Stimulated activated naive B cell treated with anti-CD40 and anti-IgM and Interleukin-4, amounts not matched to agents 10 μg/mL and 1 μg/mL and 100 μg/mL, for 72 hours (primary cell): ENCODE data around the gene TTC16.
A peak's percentile ranks its signal among the peaks of the same experiment; 100 is the strongest.
"Not testable (repeated sequence)": the region's sequence is repeated elsewhere in the genome, so short reads cannot be mapped to it uniquely, and the experiment has no call there.

Experiments used
- ATAC-seq, 2 donors: fragments of 150-1000 bp; cut with Tn5 transposase; replicated peaks; 2 replicates each; pipeline ENCODE4 v1.10.0; 2021; ENCODE audit warnings: moderate library complexity in 1 of 2
- DNase-seq: peaks from one replicate; pipeline ENCODE4 v3.0.0; 2021
- H3K27ac Mint-ChIP-seq: one replicate; pipeline ENCODE4 v1.8.0; 2022; ENCODE audit warnings: mild to moderate bottlenecking, mixed read lengths
- H3K27me3 Mint-ChIP-seq, 2 donors: one replicate each; pipeline ENCODE4 v1.8.0; 2022; ENCODE audit warnings: mixed read lengths in 2 of 2
- H3K36me3 Mint-ChIP-seq, 2 donors: one replicate each; pipeline ENCODE4 v1.8.0; 2022; ENCODE audit warnings: mixed read lengths in 2 of 2, mild to moderate bottlenecking in 1 of 2
- H3K4me1 Mint-ChIP-seq, 2 donors: one replicate each; pipeline ENCODE4 v1.8.0; 2022; ENCODE audit warnings: mixed read lengths in 2 of 2, mild to moderate bottlenecking in 1 of 2
- H3K4me3 Mint-ChIP-seq, 2 donors: one replicate each; pipeline ENCODE4 v1.8.0; 2022; ENCODE audit warnings: mild to moderate bottlenecking in 2 of 2, mixed read lengths in 2 of 2, moderate library complexity in 1 of 2
- H3K9me3 Mint-ChIP-seq, 2 donors: one replicate each; pipeline ENCODE4 v1.8.0; 2022; ENCODE audit warnings: mixed read lengths in 2 of 2, mild to moderate bottlenecking in 1 of 2

TTC16 gene

DNA sequence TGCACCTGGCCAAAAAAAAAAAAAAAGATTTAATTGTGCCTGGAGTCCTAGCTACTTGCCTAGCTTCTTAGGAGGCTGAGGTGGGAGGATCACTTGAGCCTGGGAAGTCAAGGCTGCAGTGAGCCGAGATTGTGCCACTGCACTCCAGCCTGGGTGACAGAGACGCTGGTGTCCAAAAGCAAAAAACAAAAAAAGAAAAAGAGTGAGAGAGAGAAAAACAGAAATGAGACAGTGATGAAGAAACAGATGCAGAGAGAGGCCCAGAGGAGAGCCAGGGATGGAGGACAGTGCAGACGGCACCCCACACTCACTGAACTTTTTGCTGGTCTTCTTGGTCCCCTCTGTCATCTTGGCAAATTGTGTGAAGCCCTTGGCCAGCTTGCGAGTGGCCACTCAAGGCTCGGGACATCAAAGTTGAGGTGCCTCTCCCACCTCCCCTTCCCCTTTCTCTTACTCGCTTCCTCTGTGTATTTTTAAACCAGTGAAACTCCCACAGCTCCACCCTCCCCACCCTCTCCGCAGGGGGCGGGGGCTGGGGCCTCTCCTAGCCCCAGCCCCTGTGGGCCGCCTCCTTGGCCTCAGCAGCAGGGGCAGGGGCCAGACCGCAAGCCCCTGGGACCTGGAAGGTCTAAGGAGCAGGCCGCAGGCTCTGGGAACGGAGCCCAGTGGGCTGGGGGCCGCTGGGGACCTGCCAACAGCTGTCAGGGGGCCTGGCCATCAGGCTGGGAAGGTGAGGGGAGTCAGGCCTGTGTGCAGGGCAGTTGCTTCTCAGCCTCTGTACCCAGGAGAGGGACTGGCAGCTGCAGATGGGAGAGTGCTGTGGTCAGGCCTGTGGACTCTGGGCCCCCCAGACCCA, 62.6 kb downstream of the TTC16 start, which contains the start of gene SH2D3C:
TSS of gene SH2D3C (minus strand) at position 387 of the 856 bp plus-strand sequence. CDS start at position 348, 39 bp downstream.
- peak; percentile 59 for DNase-seq
- Mint-ChIP-seq H3K4me1 (peaks cover 34 to 61% of the 10 kb centered on the region in 2 donors), H3K27ac (peak within 1 kb of the TSS; percentile 94), H3K27me3 (no peaks in the 10 kb centered on the region), H3K9me3 (no peaks in the 10 kb centered on the region), H3K36me3 (peaks cover 19 to 26% of the 10 kb centered on the region in 2 donors), H3K4me3 (peak within 1 kb of the TSS; percentile 96 to 100)
- ATAC-seq = peak; percentile 52 to 54

DNA sequence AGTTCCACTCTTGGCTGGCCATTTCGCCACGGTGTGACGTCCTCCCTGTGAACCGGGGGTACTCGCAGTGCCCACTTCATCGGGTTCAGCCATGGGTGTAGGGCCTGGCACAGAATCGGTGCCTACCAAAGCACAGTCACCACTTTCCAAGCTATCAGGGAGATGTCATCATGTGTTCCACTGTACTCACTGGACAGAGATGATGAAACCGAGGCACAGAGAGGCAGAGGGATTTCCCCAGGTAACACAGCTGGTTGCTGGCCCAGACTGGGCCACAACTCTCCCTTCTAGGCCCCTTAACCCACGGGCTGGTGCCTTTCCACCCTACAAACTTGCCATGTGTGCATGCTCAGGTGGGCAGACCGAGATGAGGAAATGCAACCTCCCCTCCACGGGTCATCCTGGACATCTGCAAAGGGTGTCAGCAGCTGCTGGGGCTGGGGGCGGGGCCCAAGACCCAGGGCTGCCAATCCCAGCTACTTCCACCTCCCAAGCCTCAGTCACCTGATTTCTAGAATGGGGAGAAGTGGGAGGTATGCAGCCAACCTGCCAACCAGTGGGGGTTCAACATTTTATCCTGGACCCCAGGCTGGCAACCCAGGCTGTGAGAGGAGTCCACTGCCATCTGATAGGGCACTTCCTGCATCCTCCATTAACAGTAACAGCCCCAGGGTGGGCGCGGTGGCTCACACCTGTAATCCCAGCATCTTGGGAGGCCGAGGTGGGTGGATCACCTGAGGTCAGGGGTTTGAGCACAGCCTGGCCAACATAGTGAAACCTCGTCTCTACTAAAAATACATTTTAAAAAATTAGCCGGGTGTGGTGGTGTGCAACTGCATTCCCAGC, 63.5 kb downstream of the TTC16 start:
- Mint-ChIP-seq H3K27me3 (no peaks in the 10 kb centered on the region), H3K4me1 (peaks cover 35 to 63% of the 10 kb centered on the region in 2 donors), H3K9me3 (no peaks in the 10 kb centered on the region), H3K4me3 (peak overlapping the region; percentile 96 to 100), H3K27ac (peak overlapping the region; percentile 92), H3K36me3 (peaks cover 15 to 18% of the 10 kb centered on the region in 2 donors)
- peak; percentile 81 to 82 for ATAC-seq
- peak; percentile 90 for DNase-seq

DNA sequence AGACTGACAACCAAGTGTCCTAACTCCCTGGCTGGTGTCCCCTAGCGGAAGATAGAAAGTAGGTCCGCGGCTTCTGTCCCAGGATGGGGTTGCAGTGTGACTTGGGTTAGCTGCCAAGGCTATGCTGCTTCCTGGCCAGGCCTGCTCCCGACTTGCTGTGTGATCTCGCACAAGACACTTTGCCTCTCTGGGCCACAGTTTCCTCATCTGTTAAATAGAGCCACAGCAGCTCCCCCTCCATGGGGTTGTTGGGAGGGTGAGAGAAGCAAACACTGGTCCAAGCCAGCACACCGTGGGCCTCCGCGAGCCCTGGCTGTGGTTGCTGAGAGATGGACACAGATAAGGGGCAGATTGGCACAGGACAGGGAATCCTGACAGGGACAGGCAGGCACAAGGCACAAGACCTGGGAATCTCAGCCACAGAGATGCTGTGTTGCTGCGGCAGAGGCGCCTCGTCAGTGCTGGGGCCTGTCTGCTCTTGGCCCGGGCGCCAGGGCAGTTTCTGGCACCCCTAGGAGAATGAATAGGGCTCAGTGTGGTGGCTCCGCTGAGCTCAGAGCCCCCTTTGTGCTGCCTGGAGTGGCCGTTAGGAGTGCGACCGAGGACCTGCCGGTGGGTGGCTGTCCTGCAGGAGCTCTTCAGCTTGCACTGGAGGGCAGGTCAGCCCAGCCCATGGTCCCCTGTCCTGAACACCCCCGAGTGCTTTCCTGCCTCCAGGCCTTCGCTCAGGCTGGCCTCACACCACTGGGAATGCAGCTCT, 64.4 kb downstream of the TTC16 start:
- no peak for DNase-seq
- peak overlapping the region; percentile 92 for H3K27ac Mint-ChIP-seq
- peaks cover 14 to 17% of the 10 kb centered on the region in 2 donors for H3K36me3 Mint-ChIP-seq
- no peaks in the 10 kb centered on the region for H3K9me3 Mint-ChIP-seq
- peaks cover 39 to 69% of the 10 kb centered on the region in 2 donors for H3K4me1 Mint-ChIP-seq
- no peak for ATAC-seq
- H3K4me3 Mint-ChIP-seq = no peak overlapping the region
- H3K27me3 Mint-ChIP-seq = no peaks in the 10 kb centered on the region

DNA sequence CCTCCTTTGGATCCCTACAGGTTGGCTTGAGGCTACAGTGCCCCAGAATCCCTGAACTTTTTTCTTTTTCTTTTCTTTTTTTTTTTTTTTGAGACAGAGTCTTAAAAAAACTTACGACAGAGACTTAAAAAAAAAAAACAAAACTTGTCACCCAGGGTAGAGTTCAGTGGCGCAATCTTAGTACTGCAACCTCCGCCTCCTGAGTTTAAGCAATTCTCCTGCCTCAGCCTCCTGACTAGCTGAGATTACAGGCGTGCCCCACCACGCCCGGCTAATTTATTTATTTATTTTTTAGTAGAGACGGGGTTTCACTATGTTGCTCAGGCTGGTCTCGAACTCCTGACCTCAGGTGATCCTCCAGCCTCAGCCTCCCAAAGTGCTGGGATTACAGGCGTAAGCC, 65.0 kb downstream of the TTC16 start:
- not testable (repeated sequence) for H3K27me3 Mint-ChIP-seq, ATAC-seq, DNase-seq, H3K9me3 Mint-ChIP-seq, H3K4me3 Mint-ChIP-seq
- H3K27ac Mint-ChIP-seq = peak overlapping the region; percentile 92
- H3K4me1 Mint-ChIP-seq = peaks cover 39 to 69% of the 10 kb centered on the region in 2 donors
- H3K36me3 Mint-ChIP-seq = peaks cover 14 to 17% of the 10 kb centered on the region in 2 donors
